ENCODE measurements around the gene NFATC1.

DNA sequence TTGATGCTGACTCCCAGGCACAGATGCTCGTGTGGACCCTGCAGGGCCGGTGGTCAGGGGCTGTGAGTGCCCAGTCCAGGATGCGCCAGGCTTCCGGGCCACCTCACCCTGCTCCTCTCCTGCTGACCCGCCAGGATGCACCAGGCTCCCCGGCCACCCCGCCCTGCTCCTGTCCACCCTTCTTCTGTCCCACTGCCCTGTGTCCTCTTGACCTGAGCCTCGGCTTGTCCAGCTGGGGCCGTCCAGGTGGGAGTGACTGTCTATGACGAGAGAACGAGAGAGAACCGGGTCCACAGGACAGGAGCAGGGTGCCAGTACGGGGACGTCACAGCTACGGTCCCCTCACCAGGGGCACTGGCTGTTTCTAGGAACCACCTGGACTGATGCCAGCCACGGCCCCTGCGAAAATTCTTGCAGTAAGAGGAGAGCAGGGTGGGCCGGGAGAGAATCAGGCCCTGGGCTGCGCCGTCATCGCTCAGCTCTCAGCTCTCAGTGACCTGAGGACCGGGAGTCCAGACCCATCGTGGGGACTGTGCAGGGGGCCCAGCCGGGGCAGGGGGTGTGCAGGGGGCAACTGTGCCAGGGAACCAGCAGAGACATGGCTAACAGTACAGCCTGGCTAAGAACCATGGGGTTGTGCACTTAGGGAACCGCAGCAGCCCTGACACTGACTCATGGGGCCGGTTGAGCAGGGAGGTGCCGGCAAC lies 12.9 kb upstream of the NFATC1 start:
- TF ChIP-seq SUZ12 (IDR thresholded peaks at IDR 0.05; ENCODE audit: extremely low read depth, insufficient read depth, insufficient read length) (no peak), ZNF274 (IDR thresholded peaks at IDR 0.05; ENCODE audit: low read depth, low read length) (no peak), YY1 (IDR thresholded peaks at IDR 0.05; ENCODE audit: insufficient read depth, insufficient read length) (no peak)

All from NT2/D1 (cell line).